Glomerular endothelial cell (primary cell): Measurements from ENCODE around the gene SAMD13. TPM values are rescaled to one million over a fixed set of nuclear protein-coding genes. Genes with fewer than 3 reads are reported as not detected.

Source experiments
- DNase-seq: peaks from one replicate; pipeline ENCODE4 v3.0.0-alpha.2; 2011; ENCODE audit warnings: low read depth, low spot score; ENCODE audit errors: extremely low read depth
- total RNA-seq: library from RNA; depleted of rRNA; stranded (reverse); fragments of >200 nt; gene quantifications from 2 replicates; pipeline ENCODE4 v1.2.3, GENCODE V29; 2015

SAMD13 gene, protein sequence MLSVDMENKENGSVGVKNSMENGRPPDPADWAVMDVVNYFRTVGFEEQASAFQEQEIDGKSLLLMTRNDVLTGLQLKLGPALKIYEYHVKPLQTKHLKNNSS
- total RNA-seq: 1.3 and 1.5 TPM in 2 replicates

DNA sequence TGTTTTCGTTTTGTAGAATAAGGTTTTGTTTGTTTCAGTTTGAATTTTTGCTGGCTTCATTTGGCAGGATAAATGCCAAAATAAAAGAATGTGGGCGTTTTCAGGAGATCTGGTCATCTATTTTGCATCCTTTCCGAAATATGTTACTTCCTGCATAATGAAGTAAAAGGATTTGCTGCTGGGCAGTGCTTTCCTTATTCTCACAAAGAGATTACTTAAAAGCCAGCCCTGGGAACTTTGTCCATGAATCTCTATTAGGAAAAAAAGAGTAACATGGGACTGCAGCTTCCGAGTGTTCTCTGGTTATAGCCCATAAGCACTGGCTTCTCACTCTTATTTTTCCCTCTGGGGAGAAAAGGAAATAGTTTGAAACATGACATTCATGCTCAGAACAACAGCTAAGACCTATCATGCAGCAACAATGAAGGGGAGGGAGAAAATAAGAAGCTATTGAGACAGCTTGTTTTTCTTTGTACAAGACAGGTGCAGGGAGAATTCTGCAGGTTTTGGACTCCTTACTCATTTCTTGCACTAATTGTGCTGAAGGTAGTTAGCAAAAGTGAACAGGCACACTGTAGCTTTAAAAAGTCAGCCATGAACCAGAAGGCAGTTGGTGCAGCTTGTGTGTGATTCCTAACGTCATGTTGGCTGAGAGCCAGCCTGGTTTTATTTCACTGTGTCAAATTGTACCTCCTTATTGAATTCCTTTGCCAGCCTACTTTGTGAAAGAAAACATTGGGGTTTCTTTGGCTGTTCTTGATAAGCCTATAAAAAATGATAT, at the start of gene SAMD13:
SAMD13 (plus strand) TSS at position 705 of the 781 bp plus-strand sequence. CDS start 1,527 bp downstream, outside the sequence.
- peak; percentile 88 for DNase-seq

DNA sequence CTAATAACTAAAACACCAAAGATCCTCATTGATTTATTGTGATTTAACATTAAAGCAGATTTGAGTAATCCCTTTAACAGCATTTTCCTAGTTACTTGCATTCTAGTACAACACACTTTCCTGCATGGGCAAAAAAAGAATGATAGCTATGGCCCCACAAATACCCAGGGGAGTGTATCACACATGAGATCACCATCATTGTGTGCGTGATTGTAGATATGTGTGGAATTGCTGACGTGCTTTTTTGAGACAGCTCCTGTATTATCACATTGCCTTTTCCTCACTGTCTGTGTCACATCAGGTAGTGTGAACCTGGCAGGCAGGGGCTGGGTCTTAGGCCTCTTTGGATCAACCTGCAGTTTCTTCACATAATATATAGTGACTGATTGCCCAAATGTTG, 48.5 kb upstream of the SAMD13 start:
- DNase-seq: no peak

DNA sequence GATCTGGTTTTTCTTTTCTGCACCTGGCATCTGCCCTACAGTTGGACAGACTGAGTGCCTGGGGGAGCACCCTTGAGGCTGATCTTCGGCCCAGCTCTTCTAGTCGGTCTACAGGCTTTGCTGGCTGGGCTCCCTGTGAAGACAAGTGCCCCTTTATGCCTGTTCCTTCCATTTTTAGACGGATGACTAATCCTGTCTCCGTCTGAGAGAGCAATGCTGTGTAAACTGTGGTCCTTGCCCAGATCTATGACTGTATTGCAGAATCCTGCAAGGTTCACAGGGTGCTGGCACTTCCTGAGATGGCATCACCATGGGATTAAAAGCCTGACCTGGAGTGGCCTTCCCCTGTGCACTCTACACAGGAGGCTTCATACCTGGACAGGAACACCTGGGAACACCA, 47.6 kb upstream of the SAMD13 start:
- peak; percentile 29 for DNase-seq

DNA sequence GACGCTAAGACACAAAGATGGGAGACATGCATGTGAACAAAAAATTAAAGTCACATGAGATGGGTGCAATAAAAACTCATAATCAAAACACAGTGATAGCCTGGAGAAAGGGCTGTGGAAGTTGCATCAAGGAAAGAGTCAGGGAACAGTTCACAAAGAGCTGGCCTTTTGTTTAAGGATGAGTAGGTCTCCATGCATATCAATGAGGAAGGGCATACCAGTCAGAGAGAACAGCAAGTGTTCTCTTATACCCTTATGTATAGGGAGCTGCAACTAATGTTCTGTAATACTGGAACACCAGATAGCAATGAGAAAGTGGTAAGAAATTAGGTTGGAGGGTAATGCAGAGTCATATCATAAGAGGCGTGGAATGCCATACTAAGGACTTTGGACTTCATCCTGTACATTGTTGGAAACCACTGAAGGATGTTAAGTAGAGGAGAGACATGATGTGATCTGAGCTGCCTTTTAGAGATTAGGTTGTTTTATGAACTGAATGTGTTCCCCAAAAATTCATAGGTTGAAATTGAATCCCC, 46.7 kb upstream of the SAMD13 start:
- no peak for DNase-seq

DNA sequence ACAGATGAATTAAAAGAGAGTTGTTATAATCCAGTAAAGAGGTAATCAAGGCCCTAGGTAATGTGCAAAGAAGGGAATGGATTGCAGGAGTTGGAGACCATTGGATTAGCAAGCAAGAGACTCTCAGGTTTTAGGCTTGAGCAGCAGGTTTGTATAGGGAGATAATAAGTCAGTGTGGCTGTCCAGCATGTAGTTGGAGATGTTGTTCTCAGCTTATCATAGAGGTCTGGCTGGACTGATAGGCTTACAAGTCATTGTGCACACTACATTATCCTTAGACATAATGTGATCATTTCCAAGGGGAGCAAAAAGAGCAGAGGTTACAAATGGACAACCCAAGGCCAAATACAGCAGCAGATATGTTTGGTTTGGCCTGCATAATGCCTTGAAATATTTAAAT, 45.9 kb upstream of the SAMD13 start:
- no peak for DNase-seq

DNA sequence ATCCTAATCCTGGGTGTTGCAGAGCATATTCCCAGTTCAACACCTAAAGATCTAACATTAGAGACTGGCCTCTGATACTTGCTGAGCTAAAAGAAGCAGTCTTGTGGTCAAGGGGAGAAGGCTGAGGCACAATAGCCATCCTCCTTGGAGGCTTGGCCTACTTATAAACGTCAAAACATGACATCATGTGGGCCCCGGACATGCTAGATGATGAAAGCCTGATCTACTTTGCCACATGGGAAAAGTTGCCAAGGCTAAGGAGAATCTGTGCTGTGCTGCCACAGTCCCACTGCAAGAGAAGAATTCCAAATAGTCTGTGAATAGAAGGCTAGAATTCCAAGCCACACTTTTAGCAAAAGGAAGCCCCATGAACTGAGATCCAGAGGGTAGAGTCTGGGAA, 43.9 kb upstream of the SAMD13 start:
- no peak for DNase-seq

DNA sequence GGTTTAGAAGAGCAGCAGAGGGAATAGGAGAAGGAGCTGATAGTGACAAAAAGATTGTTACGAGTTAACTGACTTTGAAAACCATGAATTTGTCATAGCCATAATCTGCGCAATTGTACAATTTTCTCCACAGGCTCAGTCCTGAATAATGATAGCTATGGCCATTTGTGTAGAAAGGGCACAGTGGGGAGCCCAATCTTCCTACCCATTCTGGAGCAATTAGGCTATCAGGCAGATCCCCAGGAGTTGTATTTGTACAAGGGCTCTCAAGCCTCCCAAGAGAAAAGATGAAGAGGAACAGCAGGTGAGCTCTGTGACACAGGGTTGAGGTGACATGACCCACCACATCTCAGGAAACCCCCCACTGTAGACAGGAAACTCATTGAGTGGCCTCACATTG, 42.1 kb upstream of the SAMD13 start:
- no peak for DNase-seq

DNA sequence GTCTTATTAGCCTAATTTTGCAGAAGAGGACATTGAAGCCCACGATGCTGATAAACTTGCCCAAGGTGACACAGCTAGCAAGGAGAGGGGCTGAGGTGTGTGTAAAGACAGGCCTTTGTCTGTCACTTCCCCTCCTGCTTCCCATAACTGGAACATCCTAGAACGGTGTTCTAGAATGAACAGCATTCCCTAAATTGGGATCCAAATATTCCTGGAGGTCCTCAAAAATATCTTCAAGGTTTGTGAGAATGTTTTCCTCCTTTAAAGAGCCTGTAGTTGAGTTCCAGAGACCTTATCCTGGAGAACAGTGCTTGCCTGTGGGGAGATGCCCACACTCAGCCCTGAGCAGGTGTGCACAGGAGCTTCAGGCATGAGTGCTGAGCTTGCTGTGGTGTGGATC, 41.5 kb upstream of the SAMD13 start:
- no peak for DNase-seq

DNA sequence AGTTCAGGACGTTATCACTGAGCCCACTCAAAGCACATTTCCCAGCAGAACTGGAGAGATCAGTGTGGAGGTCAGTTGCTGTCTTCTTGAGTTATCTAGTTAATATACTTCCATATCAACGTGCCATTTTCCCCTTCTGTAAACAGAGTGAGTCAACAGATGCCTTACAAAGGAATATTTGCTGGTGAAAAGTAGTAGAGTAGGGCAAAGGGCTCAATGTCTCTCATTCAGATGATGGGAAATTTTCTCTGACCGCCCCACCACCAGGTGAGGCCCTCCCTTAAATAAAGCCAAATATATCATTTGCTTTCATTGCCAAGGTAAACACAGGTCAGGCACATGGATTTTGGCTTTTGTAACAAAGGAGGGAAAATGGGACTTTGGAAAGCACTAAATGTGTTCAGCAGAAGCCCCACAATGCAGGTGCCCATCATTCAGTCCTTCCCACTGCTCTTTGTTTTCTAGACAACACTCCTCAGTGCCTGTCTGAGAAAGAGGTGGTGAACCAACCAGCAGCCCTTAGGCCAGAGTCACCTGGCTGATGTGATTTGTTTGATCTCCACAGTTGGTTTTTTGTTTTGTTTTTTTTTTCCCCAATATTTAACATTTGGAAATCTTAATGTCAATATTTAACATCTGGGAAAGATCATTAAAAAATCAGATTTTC, 40.5 kb upstream of the SAMD13 start:
- no peak for DNase-seq

DNA sequence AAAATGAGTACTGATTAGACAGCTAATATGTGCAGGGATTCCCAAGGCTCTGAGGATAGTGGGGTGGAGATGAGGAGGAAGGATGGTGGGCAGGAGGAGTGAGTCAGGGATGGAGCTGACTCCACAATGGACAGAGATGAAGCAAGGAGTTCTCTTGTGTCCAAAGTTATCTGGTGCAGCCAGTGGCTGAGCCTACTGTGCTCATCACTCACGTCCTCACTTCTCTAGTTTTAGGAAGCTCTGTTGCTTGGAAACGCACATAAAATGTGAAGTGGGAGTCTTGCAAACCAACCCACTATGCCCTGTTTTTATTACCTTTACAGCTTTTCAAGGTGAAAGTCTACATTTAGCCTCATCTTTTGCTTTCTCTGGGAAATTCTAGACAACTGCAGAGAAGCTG, 36.5 kb upstream of the SAMD13 start:
- no peak for DNase-seq

DNA sequence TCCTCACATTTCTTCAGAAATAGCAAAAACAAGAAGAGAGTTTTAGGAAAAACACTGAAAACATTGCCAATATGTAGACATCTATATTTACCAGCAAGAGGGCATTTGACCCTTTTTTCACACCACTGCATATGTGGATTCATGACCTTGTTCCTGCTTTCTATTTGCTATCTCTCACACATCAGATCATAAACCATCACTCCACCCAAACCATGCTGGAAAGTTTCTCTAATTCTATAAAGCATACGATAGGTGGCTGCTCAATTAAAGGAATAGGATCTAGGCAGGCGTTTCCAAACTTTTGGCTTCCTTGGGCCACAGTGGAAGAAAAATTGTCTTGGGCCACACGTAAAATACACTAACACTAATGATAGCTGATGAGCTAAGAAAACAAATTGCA, 35.6 kb upstream of the SAMD13 start:
- no peak for DNase-seq

DNA sequence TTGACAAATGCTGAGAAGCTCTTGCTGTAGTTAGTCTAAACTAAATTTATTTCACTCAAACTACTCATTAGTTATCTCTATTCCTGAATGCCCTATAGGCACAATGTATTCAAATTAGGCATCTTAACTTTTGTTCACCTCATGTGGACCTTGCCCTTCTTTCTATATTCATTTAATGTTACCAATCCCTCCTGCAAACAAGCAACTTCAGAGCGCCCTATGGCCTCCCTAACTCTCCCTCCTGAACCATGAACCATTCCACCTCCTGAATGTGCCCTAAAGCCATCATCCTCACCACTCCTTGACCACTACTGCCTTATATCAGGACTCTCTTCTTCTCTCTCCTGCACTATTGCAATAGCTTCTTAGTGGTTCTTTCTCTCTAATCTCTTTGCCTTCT, 34.8 kb upstream of the SAMD13 start:
- no peak for DNase-seq

DNA sequence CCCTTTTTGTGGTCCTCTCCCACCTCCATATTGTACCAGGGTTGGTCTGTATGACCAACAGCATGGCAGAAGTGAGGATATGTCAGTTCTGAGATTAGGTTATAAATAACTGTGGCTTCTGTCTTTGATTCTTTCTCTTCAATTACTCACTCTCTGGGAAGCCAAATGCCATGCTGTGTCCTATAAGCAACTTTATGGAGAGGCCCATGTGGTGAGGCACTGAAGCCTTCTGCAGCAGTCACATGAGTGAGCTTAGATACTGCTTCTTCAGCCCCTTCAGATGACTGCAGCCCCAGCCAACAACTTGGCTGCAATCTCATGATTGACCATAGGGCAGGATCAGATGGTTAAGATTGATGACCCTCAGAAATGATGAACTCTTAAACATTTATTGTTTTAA, 34.0 kb upstream of the SAMD13 start:
- DNase-seq: no peak

DNA sequence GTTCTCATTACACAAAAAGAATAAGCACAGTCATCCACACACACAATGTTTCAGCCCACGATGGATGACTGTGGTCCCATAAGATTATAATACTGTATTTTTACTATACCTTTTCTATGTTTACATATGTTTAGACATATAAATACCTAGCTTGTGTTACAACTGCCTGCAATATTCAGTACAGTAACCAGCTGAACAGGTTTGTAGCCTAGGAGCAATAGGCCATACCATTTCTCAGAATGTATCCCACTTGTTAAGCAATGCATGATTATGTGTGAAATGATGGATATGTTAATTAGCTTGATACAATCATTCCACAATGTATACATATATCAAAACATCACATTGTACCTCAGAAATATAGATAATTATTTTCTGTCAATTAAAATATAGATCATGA, 33.2 kb upstream of the SAMD13 start:
- no peak for DNase-seq

DNA sequence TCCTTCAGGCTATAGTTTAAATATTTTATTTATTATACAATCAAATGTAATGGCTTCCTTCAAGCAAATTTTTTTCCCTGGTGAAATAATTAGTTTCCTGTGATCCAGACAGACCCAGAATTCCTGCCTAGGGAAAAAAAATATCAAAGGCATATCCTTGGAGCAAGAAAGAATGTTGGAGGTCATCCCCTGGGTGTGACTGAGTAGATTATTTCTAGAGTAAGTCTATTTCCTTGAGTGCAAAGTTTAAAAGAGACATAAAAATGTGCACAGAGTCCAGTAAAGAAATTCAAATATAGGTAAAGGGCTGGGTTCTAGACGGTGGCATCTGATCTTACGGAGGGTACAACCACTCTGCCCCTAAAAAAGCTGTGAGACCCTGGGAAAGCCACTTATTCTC, 32.2 kb upstream of the SAMD13 start:
- DNase-seq: no peak

DNA sequence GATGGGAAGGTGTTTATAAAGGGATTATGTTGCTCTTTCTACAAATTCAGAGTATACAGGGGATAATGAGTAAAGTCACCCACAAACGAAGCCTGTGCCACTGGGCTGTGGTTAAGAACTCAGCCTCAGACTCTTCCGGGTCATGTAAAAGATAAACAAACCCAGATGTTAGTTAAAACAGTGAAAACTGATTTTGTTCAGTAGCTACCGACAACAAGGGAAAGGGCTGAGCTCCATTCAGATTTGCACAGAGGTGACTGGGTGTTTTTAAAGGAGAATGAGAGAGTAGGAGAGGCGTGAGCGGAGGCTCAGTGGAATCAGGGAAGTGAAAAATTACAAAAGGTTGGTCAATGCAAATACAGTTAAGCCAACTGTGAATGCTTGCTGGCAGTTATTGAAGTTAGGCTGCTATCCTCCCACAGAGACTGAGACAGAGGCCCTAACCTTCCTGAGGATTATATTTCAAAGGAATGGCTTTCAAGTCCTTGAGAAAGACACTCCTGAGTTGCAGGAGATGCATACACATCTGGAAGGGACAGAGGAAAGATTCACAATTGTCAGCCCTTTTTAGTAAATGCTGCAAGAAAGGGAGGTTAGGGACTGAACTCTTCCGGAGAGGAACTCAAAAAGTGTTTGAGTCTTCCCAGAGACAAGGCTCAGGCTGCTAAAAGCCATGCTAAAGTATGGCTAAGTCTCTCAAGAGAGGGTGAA, 29.9 kb upstream of the SAMD13 start:
- DNase-seq: no peak

DNA sequence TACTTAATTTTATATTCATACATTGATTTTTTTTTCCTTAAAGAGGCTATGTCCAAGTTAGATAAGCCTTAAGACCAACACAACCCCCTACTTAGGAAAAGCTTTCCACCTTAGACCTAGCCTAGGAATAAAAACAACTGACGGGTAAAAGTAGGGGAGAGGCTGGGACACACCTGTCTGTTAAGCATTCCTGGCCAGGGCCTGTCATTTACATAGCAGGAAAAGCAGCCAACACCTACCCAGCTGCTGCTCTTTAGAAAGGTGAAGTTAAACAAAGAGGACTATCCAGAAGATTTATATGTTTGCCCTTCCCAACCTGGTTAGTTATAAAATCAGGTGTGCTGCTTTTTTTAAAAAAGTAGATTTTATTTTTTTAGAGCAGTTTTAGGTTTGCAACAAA, 29.1 kb upstream of the SAMD13 start:
- DNase-seq: no peak

DNA sequence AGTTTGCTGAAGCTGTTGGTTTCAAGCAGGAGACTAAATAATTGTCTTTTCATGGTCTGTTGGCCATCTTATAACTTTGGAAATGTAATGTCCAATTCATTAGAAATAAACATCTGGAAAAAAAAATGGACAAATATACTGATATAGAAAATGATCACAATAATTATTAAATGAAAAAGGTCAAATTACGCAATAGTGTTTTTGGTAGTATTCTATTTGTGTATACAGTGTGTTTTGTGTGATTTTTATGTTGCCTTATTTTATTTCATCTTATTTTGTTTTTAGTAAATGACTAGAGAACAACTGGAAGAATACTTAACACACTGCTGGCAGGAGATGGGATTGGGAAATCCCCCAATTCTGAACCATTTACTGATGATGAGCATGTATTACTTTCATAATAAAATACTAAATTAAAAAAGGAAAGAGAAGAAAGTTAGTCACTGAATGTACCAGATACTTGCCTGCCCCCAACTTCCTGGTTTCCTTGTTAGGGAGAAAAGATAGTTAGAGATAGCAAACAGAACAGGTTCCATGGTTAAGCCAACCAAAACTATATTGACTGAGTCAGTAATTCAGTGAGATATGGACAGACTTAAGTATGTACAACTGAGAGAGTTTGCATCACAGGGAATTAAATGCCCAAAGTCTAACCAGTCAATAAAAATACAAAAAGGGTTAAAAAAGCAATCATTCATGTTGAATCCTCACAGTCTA, 24.0 kb upstream of the SAMD13 start:
- no peak for DNase-seq

DNA sequence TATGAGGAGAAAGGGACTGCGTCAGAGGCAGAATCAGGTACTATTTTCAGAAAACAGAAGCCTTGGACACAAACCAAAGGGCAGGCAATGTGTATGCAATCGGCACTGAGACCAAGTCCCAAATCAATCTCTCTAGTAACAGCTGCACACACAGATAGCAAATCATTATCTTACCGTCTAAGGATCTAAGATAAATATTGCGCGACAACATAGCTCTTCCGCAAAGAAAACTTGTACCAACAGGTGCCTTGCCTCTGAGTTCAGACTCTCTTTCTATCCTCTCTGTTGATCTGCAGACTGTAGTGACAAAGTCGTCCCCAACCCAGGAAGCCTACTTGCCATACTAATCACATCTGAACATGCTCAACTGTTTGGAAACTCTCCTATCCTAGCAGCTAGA, 22.6 kb upstream of the SAMD13 start:
- no peak for DNase-seq

DNA sequence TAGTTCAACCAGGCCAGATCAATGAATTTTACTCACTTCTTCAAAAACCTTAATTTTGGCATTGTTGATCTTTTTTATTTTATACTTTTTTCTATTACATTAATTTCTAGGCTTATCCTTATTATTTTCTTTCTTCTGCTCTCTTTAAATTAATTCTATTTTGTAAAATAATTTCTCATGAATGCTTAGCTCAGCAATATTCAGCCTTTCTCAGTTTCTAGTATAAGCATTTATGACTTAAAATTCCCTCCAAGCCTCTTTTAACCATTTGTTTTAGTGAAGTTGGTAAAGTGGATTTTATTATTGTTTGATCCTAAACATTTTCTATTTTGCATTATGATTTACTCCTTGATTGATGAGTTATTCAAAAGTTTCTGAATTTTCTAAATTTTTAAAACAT, 20.6 kb upstream of the SAMD13 start:
- no peak for DNase-seq
